ENCODE data around the gene PARD3.
"Not testable (repeated sequence)": the region's sequence is repeated elsewhere in the genome, so short reads cannot be mapped to it uniquely, and the experiment has no call there.

Gene PARD3

DNA sequence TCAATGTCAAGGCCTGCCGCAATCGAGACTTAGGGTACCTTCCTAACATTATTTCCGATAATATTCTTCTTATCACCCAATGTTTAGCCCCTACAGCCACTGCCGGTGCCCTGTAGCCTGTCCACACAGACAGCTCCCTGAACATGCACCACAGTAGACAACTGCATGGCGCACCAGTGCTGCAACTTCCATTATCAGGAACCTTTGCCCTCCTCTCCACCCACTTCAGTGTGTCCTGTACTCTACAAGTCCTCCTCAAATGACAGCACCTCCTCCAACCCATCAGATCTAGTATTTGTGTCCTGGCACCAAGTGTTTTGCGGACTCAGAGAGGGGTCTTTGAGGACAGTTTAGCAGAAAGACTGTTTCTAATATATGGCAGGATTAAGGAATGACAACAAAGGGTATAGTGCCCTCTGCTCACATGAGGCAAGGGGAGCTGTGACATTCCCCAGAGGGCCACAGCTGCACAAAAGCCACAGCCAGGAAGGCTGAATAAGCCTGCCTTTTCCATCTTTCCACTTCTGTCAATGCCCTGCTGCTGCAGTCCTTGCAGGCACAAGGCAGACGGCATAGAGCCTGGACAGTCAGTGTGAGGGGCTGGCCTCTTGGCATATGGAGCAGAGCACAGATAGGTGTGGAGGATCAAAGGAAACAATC, 335.4 kb downstream of the PARD3 start:
- DNase-seq, result no peak

GRCh38 chr10:34477249-34477648, 337.8 kb downstream of the PARD3 start:
- no peak for DNase-seq

DNA sequence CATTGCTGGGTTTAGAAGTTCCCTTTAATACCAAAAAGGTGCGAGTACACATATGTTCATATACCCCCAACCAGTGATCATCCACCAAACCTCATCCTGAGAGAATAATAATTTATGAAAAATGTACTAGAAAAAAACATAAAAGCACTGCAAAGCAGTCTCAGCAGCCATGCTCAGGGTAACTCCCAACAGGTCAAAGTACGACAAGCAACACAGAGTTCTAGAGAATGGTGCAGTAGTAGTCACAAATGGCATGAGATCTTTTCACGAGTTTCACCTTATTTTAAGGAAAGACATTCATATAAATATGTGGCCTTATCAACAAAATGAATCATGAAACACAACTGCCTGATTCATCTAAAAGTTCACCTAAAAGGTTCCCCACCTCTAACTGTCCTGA, 338.5 kb downstream of the PARD3 start:
- no peak for DNase-seq

GRCh38 chr10:34475786-34476185, 339.3 kb downstream of the PARD3 start:
- no peak for DNase-seq

DNA sequence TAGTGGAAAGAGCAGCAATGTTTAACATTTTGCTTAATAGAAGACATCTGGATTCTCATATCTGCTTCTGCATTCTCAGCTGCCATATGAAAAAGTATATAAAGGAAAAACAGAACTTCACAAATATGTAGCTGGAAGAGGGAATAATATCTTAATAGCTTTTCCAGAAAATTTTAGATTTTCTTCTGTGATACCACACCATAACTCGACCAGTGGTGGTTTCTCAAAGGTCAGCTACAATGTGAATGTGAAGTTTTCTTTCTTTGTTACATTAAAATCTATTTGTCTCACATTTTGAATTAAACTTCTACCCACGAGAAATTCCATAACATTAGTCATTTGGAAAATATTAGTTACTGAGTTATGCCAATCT, 339.8 kb downstream of the PARD3 start:
- no peak for DNase-seq

GRCh38 chr10:34474555-34475273, 340.4 kb downstream of the PARD3 start:
- DNase-seq, result no peak

GRCh38 chr10:34474009-34474376, 341.1 kb downstream of the PARD3 start:
- no peak for DNase-seq

GRCh38 chr10:34473174-34474008, 341.7 kb downstream of the PARD3 start:
- no peak for DNase-seq

DNA sequence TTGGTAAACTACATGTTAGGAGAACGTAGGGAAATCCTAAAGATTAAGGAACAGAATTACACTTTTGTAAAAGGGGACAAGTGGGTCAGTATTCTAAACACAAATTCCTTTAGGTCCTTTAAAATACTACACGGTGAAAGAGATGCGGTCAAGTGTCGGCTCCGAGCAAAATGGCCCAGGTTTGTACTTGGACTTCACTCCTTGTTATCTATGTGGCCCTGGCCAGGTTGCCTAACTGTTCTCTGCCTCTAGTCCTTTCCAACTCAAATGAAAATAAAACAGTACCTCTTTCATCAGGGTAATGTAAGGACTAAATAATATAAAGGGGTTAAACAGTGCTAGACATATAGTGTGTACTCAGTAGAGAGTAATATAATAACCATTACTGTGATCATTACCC, 344.8 kb downstream of the PARD3 start:
- no peak for DNase-seq

GRCh38 chr10:34469446-34469845, 345.6 kb downstream of the PARD3 start:
- DNase-seq, result no peak

DNA sequence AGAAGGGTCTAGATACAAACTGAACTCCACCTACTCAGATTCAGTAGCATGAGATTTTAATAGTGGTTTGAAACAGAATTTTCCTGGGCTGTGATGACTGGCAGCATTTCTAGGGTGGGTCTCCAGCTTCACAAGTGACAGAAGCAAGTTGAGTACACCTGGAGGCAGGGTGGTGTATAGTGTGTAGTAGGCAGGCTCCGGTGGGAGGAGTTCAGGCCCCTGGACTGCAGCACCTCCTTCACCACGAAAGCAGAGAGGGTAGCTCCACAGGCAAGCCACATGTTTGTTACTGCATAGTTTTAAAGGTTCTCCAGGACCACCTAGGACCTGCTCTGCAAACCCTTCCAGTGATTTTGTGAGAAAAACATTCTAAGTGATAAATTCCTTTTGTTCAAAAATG, 347.2 kb downstream of the PARD3 start:
- DNase-seq, result no peak

DNA sequence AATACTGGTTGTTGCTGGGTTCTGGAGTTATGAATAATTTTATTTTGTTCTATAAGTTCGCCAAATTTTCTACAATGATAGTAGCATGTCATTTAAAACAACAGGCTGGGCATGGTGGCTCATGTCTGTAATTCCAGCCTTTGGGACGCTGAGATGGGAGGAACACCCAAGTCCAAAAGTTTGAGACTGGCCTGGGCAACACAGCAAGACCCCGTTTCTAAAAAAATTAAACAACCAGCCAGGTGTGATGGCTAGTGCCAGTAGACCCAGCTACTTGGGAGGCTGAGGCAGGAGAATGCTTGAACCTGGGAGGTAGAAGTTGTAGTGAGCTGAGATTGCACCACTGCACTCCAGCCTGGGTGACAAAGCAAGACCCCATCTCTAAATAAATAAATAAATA, 347.7 kb downstream of the PARD3 start:
- no peak for DNase-seq

GRCh38 chr10:34465678-34466077, 349.4 kb downstream of the PARD3 start:
- DNase-seq, result no peak

DNA sequence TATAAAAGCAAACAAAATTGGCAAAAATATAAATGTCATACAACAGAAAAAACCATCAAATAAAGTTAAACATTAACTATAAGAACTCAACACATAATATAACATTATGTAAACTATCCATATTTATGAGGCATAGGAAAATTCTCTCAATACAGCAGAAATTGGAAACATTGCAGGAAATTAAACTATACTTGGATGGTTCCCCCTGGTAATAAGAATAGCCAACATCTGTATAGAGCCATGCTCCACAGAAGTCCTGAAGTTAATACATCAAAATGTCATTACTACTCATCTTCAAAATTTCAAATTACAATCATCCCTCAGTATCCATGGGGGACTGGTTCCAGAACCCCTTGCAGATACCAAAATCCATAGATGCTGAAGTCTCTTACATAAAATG, 350.5 kb downstream of the PARD3 start:
- no peak for DNase-seq

GRCh38 chr10:34464000-34464399, 351.1 kb downstream of the PARD3 start:
- no peak for DNase-seq

GRCh38 chr10:34462993-34463392, 352.1 kb downstream of the PARD3 start:
- DNase-seq, result no peak

- no peak for DNase-seq
Measured at GRCh38 chr10:34462056-34462455, 353.0 kb downstream of the PARD3 start.

DNA sequence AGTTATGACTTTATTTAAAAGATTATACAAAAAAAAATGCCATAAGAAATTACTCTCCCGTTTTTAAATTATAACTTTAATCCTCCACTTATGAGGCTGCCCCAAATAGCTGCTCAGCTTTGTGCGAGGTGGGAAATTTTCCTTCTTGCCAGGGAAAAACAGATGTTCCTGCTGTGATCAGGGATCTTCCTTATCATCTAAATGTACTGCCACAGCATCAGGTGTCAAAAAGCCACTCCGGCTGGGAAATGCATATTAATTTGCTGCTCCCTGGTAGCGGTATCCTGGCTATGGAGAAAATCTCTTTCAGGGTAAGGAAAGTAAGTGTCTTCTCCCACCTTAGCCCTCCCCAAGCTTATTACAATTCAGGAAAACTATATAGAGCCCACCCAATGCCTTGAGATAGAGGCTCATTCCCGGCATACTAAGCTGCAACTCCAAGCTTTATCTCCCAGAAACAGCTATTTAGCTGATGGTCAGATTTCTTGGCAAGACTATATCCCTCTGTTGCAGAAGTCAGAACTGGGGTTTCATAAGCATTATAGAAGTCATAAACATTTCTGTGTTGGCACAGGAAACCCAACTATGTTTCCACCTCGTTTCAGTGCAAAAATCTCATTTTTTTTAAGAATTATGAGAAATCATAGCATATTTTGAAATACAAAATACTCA, 360.4 kb downstream of the PARD3 start:
- DNase-seq, result peak; percentile 53

GRCh38 chr10:34449836-34450235, 365.3 kb downstream of the PARD3 start:
- DNase-seq, result no peak

GRCh38 chr10:34446049-34446448, 369.0 kb downstream of the PARD3 start:
- DNase-seq, result no peak

DNA sequence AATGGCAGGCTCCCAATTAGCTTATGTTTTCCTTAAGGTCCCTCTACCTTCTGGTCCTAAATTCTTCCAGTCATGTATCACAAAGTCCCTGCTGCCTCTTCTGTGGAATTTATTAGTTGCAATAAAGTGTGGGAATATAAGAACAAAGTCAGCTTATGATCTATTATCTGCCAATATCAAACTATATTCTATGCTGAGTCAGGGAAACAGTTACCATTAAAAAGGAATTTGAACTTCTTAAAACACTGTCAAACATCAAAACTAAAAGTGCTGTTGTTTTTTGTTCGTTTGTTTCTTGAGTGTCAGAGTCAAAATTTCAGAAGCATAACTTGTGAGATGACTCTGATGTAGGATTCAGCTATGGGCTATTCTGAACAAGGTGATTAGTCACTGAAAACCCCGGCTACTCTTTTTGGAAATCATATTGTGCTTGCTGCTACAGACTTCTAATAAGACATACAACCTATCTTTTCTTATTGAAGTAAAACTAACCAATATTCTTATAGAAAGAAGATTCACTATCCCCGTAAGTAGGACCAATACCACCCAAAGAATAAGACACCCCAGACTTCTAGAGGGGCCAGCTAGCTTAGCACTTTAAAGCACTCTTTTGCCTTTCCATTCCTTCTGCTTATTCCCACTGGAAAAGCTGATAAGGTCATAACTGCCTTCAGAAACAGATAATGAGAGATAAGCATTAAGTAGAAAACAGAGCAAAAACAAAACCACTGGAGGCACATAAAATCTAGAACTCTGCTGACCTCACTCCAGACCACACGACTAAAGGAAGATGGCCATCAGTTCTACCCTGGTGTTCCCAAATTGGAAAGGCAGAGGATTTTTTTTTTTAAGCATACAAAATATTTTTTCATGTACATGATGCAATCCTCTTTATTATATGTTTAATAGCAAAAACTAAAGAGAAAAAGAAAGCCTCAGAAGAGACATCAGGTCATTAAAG, 370.6 kb downstream of the PARD3 start:
- no peak for DNase-seq

- DNase-seq, result not testable (repeated sequence)
Measured at GRCh38 chr10:34439386-34439785, 375.7 kb downstream of the PARD3 start.

Measured in NCI-H2227 treated with DMSO at 0.1 percent for 48 hours (cell line).